Chondrocyte (in vitro differentiated cells): Measurements from ENCODE around the gene LZTFL1. TPM values are rescaled to one million over a fixed set of nuclear protein-coding genes. Genes with fewer than 3 reads are reported as not detected.

ENCODE experiments used
- DNase-seq: peaks from one replicate; pipeline ENCODE4 v3.0.0; 2021; ENCODE audit warnings: mixed read lengths, low spot score
- H3K27ac Mint-ChIP-seq: one replicate; pipeline ENCODE4 v1.8.0; 2021; ENCODE audit warnings: mild to moderate bottlenecking, moderate library complexity, mixed read lengths; ENCODE audit not compliant: unreplicated experiment
- H3K27me3 Mint-ChIP-seq: 2 replicates; pipeline ENCODE4 v1.8.0; 2021; ENCODE audit warnings: low read depth, mixed read lengths
- H3K36me3 Mint-ChIP-seq: 2 replicates; pipeline ENCODE4 v1.8.0; 2021; ENCODE audit warnings: low read depth, mixed read lengths
- H3K4me1 Mint-ChIP-seq: 2 replicates; pipeline ENCODE4 v1.8.0; 2021; ENCODE audit warnings: low read depth, mild to moderate bottlenecking, mixed read lengths
- H3K4me3 Mint-ChIP-seq: one replicate; pipeline ENCODE4 v1.8.0; 2021; ENCODE audit warnings: mild to moderate bottlenecking, moderate library complexity, mixed read lengths; ENCODE audit not compliant: unreplicated experiment
- H3K9me3 Mint-ChIP-seq: 2 replicates; pipeline ENCODE4 v1.8.0; 2021; ENCODE audit warnings: low read depth, mixed read lengths
- total RNA-seq: library from RNA; stranded (reverse); gene quantifications from 3 replicates; pipeline ENCODE4 v1.2.1, GENCODE V29; 2021
- TF ChIP-seq, protein P1 (sequence below): fragments of 200-600 bp; sonication (generic); IDR thresholded peaks from 2 replicates; pipeline ENCODE4 v1.5.0; 2021; ENCODE audit warnings: antibody characterized with exemption, mild to moderate bottlenecking, moderate library complexity

Gene LZTFL1
- total RNA-seq, 1 donor from 2014 or later, result 18.1 TPM

- Mint-ChIP-seq H3K4me3 (no peak overlapping the region), H3K27ac (no peak overlapping the region), H3K4me1 (peaks cover 24% of the 10 kb centered on the region), H3K9me3 (no peaks in the 10 kb centered on the region), H3K27me3 (no peaks in the 10 kb centered on the region), H3K36me3 (peaks cover 9% of the 10 kb centered on the region)
- TF ChIP-seq, protein P1, sequence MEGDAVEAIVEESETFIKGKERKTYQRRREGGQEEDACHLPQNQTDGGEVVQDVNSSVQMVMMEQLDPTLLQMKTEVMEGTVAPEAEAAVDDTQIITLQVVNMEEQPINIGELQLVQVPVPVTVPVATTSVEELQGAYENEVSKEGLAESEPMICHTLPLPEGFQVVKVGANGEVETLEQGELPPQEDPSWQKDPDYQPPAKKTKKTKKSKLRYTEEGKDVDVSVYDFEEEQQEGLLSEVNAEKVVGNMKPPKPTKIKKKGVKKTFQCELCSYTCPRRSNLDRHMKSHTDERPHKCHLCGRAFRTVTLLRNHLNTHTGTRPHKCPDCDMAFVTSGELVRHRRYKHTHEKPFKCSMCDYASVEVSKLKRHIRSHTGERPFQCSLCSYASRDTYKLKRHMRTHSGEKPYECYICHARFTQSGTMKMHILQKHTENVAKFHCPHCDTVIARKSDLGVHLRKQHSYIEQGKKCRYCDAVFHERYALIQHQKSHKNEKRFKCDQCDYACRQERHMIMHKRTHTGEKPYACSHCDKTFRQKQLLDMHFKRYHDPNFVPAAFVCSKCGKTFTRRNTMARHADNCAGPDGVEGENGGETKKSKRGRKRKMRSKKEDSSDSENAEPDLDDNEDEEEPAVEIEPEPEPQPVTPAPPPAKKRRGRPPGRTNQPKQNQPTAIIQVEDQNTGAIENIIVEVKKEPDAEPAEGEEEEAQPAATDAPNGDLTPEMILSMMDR, result no peak
- no peak for DNase-seq
Observed at GRCh38 chr3:45821127-45821526, 20.8 kb downstream of the LZTFL1 start.

- Mint-ChIP-seq H3K27me3 (no peaks in the 10 kb centered on the region), H3K27ac (no peak overlapping the region), H3K36me3 (peaks cover 11% of the 10 kb centered on the region), H3K4me3 (no peak overlapping the region), H3K4me1 (peaks cover 26% of the 10 kb centered on the region), H3K9me3 (no peaks in the 10 kb centered on the region)
- TF ChIP-seq, protein P1, result no peak
- no peak for DNase-seq
Observed at GRCh38 chr3:45819543-45819942, 22.4 kb downstream of the LZTFL1 start.

- Mint-ChIP-seq H3K27me3 (no peaks in the 10 kb centered on the region), H3K4me1 (peaks cover 26% of the 10 kb centered on the region), H3K9me3 (no peaks in the 10 kb centered on the region), H3K36me3 (peaks cover 13% of the 10 kb centered on the region), H3K4me3 (no peak overlapping the region), H3K27ac (peak overlapping the region; percentile 92)
- TF ChIP-seq, protein P1, result no peak
- DNase-seq, result no peak
Observed at GRCh38 chr3:45817831-45818522, 23.9 kb downstream of the LZTFL1 start.

DNA sequence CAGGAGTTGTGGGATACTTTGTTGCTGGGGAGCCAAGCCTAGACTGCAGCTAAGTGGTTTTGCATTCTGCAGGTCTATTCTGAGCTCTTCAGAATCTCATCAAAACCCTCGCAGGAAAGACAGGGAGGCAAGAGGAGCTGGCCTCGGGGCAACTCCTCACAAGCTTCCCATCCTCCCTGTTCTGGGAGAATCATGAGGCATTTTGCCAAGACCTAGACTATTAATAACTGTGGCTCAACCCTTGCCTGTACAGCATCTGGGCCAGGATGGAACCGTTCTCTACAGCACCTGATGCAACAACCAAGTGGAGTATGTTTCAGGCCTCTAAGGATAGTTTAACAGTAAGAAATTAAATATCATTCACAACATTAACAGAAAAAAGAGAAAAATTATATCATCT, 25.4 kb downstream of the LZTFL1 start:
- Mint-ChIP-seq H3K27me3 (no peaks in the 10 kb centered on the region), H3K9me3 (no peaks in the 10 kb centered on the region), H3K4me3 (no peak overlapping the region), H3K36me3 (peaks cover 9% of the 10 kb centered on the region), H3K27ac (peak overlapping the region; percentile 17), H3K4me1 (peaks cover 26% of the 10 kb centered on the region)
- no peak for DNase-seq
- TF ChIP-seq, protein P1, result no peak

GRCh38 chr3:45814322-45814721, 27.6 kb downstream of the LZTFL1 start:
- H3K9me3 Mint-ChIP-seq, result no peaks in the 10 kb centered on the region
- TF ChIP-seq, protein P1, result no peak
- H3K27ac Mint-ChIP-seq, result no peak overlapping the region

More at GRCh38 chr3:45814322-45814721, 27.6 kb downstream of the LZTFL1 start:
- no peak for DNase-seq
- Mint-ChIP-seq H3K4me3 (no peak overlapping the region), H3K27me3 (no peaks in the 10 kb centered on the region), H3K36me3 (peaks cover 6% of the 10 kb centered on the region), H3K4me1 (peaks cover 26% of the 10 kb centered on the region)
